ENCODE measurements around the gene TSSK3.

Gene TSSK3

GRCh38 chr1:32334274-32334861 is 28.0 kb upstream of the TSSK3 start:
- H3K4me3 Mint-ChIP-seq = peak overlapping the region; percentile 98
- TF ChIP-seq, protein P1, sequence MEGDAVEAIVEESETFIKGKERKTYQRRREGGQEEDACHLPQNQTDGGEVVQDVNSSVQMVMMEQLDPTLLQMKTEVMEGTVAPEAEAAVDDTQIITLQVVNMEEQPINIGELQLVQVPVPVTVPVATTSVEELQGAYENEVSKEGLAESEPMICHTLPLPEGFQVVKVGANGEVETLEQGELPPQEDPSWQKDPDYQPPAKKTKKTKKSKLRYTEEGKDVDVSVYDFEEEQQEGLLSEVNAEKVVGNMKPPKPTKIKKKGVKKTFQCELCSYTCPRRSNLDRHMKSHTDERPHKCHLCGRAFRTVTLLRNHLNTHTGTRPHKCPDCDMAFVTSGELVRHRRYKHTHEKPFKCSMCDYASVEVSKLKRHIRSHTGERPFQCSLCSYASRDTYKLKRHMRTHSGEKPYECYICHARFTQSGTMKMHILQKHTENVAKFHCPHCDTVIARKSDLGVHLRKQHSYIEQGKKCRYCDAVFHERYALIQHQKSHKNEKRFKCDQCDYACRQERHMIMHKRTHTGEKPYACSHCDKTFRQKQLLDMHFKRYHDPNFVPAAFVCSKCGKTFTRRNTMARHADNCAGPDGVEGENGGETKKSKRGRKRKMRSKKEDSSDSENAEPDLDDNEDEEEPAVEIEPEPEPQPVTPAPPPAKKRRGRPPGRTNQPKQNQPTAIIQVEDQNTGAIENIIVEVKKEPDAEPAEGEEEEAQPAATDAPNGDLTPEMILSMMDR (IDR thresholded peaks at IDR 0.05; ENCODE audit: unreplicated experiment in 3 of 3) = no peak
- no peaks in the 10 kb centered on the region for H3K9me3 Mint-ChIP-seq
- H3K4me1 Mint-ChIP-seq = peaks cover 36% of the 10 kb centered on the region
- H3K36me3 Mint-ChIP-seq (ENCODE audit: low read depth) = peaks cover 52% of the 10 kb centered on the region
- H3K27ac Mint-ChIP-seq = peak overlapping the region; percentile 66 to 93 (median 84)
- H3K27me3 Mint-ChIP-seq (ENCODE audit: low read depth) = no peaks in the 10 kb centered on the region

GRCh38 chr1:32334864-32335534 is 27.3 kb upstream of the TSSK3 start:
- TF ChIP-seq, protein P1 (IDR thresholded peaks at IDR 0.05; ENCODE audit: unreplicated experiment in 3 of 3) = peak; percentile 63 to 77 (median 68)
- H3K27ac Mint-ChIP-seq = peak overlapping the region; percentile 84 to 94 (median 93)
- no peaks in the 10 kb centered on the region for H3K27me3 Mint-ChIP-seq (ENCODE audit: low read depth)
- H3K9me3 Mint-ChIP-seq = no peaks in the 10 kb centered on the region
- peak overlapping the region; percentile 98 for H3K4me3 Mint-ChIP-seq
- peaks cover 46% of the 10 kb centered on the region for H3K36me3 Mint-ChIP-seq (ENCODE audit: low read depth)
- peaks cover 42% of the 10 kb centered on the region for H3K4me1 Mint-ChIP-seq

DNA sequence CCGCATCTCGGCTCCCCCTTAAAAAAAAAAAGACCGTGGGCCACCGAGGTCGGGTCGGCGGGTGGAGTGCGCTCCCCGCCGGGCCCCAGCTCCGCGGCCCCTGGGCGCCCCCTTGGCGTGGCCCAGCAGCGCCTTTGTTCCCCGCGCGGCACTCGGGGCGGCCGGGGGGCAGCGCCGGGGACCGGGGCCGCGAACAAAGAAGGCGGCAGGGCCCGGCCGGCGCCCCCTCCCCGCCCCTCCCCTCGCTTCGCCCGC is 26.9 kb upstream of the TSSK3 start:
- H3K27ac Mint-ChIP-seq = no peak overlapping the region
- TF ChIP-seq, protein P1 (IDR thresholded peaks at IDR 0.05; ENCODE audit: unreplicated experiment in 3 of 3) = no peak
- peaks cover 41% of the 10 kb centered on the region for H3K36me3 Mint-ChIP-seq (ENCODE audit: low read depth)
- H3K4me3 Mint-ChIP-seq = peak overlapping the region; percentile 98
- H3K4me1 Mint-ChIP-seq = peaks cover 45% of the 10 kb centered on the region
- H3K9me3 Mint-ChIP-seq = no peaks in the 10 kb centered on the region
- H3K27me3 Mint-ChIP-seq (ENCODE audit: low read depth) = no peaks in the 10 kb centered on the region

- Mint-ChIP-seq H3K4me3 (peak within 1 kb of the TSS; percentile 98), H3K27ac (peak within 1 kb of the TSS; percentile 84 to 94 (median 93)), H3K4me1 (peaks cover 45% of the 10 kb centered on the region), H3K9me3 (no peaks in the 10 kb centered on the region), H3K36me3 (ENCODE audit: low read depth) (peaks cover 36% of the 10 kb centered on the region), H3K27me3 (ENCODE audit: low read depth) (no peaks in the 10 kb centered on the region)
- TF ChIP-seq, protein P1 (IDR thresholded peaks at IDR 0.05; ENCODE audit: unreplicated experiment in 3 of 3) = no peak
Measured at GRCh38 chr1:32335790-32336590, 26.3 kb upstream of the TSSK3 start, which contains the start of gene MARCKSL1. MARCKSL1 (minus strand) TSS chr1:32336233; CDS start chr1:32336033, 200 bp downstream.

- no peaks in the 10 kb centered on the region for H3K27me3 Mint-ChIP-seq (ENCODE audit: low read depth)
- peak overlapping the region; percentile 21 to 65 (median 57) for H3K27ac Mint-ChIP-seq
- H3K4me1 Mint-ChIP-seq = peaks cover 40% of the 10 kb centered on the region
- peaks cover 30% of the 10 kb centered on the region for H3K36me3 Mint-ChIP-seq (ENCODE audit: low read depth)
- TF ChIP-seq, protein P1 (IDR thresholded peaks at IDR 0.05; ENCODE audit: unreplicated experiment in 3 of 3) = no peak
- no peaks in the 10 kb centered on the region for H3K9me3 Mint-ChIP-seq
- H3K4me3 Mint-ChIP-seq = peak overlapping the region; percentile 78 to 86 (median 85)
Measured at GRCh38 chr1:32336591-32336932, 25.8 kb upstream of the TSSK3 start.

Data from nephron (organoid).